Astrocyte of the hippocampus (primary cell): ENCODE results near the gene FUT2.
"Not testable (repeated sequence)": the region's sequence is repeated elsewhere in the genome, so short reads cannot be mapped to it uniquely, and the experiment has no call there.

Experiments
- DNase-seq: peaks from one replicate; pipeline ENCODE4 v3.0.0; 2011; ENCODE audit warnings: low read depth, low spot score

FUT2 gene

GRCh38 chr19:48698046-48698445 is 2.3 kb downstream of the FUT2 start:
- DNase-seq, result peak; percentile 81

- DNase-seq, result no peak
Measured at GRCh38 chr19:48702701-48703100, 6.9 kb downstream of the FUT2 start.

- no peak for DNase-seq
Measured at GRCh38 chr19:48703316-48703715, 7.5 kb downstream of the FUT2 start.

GRCh38 chr19:48705431-48705830 is 9.7 kb downstream of the FUT2 start:
- DNase-seq, result no peak

- DNase-seq, result no peak
Measured at GRCh38 chr19:48708471-48708870, 12.7 kb downstream of the FUT2 start.

GRCh38 chr19:48711106-48711662 is 15.4 kb downstream of the FUT2 start:
- no peak for DNase-seq

GRCh38 chr19:48713041-48713863 is 17.5 kb downstream of the FUT2 start:
- DNase-seq, result peak; percentile 42

GRCh38 chr19:48713864-48714755 is 18.3 kb downstream of the FUT2 start:
- DNase-seq, result peak; percentile 100

GRCh38 chr19:48714759-48715675 is 19.2 kb downstream of the FUT2 start:
- DNase-seq, result no peak

- DNase-seq, result no peak
Measured at GRCh38 chr19:48715681-48716171, 20.0 kb downstream of the FUT2 start.

GRCh38 chr19:48716562-48717291 is 21.0 kb downstream of the FUT2 start:
- peak; percentile 65 for DNase-seq

- DNase-seq, result not testable (repeated sequence)
Measured at GRCh38 chr19:48718106-48718505, 22.3 kb downstream of the FUT2 start.

GRCh38 chr19:48718711-48719231 is 23.0 kb downstream of the FUT2 start:
- DNase-seq, result no peak

- no peak for DNase-seq
Measured at GRCh38 chr19:48719263-48720171, 23.7 kb downstream of the FUT2 start, which contains the start of gene MAMSTR. TSS of gene MAMSTR (minus strand) at chr19:48719725. CDS start at chr19:48719031, 694 bp downstream.

GRCh38 chr19:48720251-48720612 is 24.5 kb downstream of the FUT2 start:
- DNase-seq, result no peak

- peak; percentile 100 for DNase-seq
Measured at GRCh38 chr19:48720613-48721296, 25.0 kb downstream of the FUT2 start.

GRCh38 chr19:48722196-48722708 is 26.5 kb downstream of the FUT2 start:
- no peak for DNase-seq
